Ovary (tissue), 9 donors: Measurements from ENCODE around the gene PPL. TPM values are rescaled to one million over a fixed set of nuclear protein-coding genes. Genes with fewer than 3 reads are reported as not detected.

ENCODE experiments used
- DNase-seq, 5 donors: peaks; one replicate each; pipeline ENCODE4 v3.0.0-alpha.2; 2019 to 2020
- H3K27ac ChIP-seq, 2 donors: fragments of 200-600 bp; one replicate each; pipeline versions ENCODE4 v1.5.1 to v1.8.0; 2019 to 2022
- H3K27me3 ChIP-seq: fragments of 200-600 bp; one replicate; pipeline ENCODE4 v1.8.0; 2022
- H3K36me3 ChIP-seq: fragments of 200-600 bp; sonication (generic); one replicate; pipeline ENCODE4 v1.5.1; 2019
- H3K4me1 ChIP-seq: one replicate; pipeline ENCODE4 v1.8.1; 2013; ENCODE audit warnings: mild to moderate bottlenecking, moderate library complexity; ENCODE audit not compliant: insufficient read depth
- H3K4me3 ChIP-seq: fragments of 200-600 bp; sonication (generic); one replicate; pipeline ENCODE4 v1.5.1; 2017
- H3K9me3 ChIP-seq, 2 donors: fragments of 200-600 bp in 1 of 2; sonication (generic) in 1 of 2; one replicate each; pipeline versions ENCODE4 v1.5.1 to v1.8.1; 2013 to 2019; ENCODE audit warnings: mild to moderate bottlenecking in 1 of 2, moderate library complexity in 1 of 2
- EP300 ChIP-seq: sonication (generic); formaldehyde crosslinking; IDR thresholded peaks from one replicate; pipeline ENCODE4 v1.6.1; 2017; ENCODE audit warnings: antibody characterized with exemption
- POLR2A ChIP-seq: fragments of 450-650 bp; IDR thresholded peaks from one replicate; pipeline ENCODE4 v1.6.1; 2017; ENCODE audit warnings: antibody characterized with exemption, mild to moderate bottlenecking, moderate library complexity
- WGBS, 3 donors: extraction: QIAGEN DNeasy Blood & Tissue Kit in 1 of 3; methylation state at CpG; one replicate each; pipeline versions ENCODE4 v1.1.5 to v1.1.7; 2013 to 2017; 5-methylcytosine and 5-hydroxymethylcytosine counted together
- intact Hi-C, 4 donors: fragments of 100-400 bp; cut with DNase I; formaldehyde crosslinking; loops; one replicate each; pipeline versions ENCODE4 v1.11.0 to v1.15.1; 2022 to 2023
- polyA plus RNA-seq, 2 donors: library from polyadenylated mRNA; stranded (reverse); fragments of 200-250 nt in 1 of 2; fragments of 350-450 nt in 1 of 2; fragmentation: Illumina TruSeq in 1 of 2; extraction: RNeasy Lipid Tissue Mini Kit (QIAGEN cat#74804) in 1 of 2; gene quantifications; one replicate each; pipeline ENCODE4 v1.2.3, GENCODE V29; 2013 to 2014
- total RNA-seq, 7 donors: library from RNA; depleted of rRNA in 2 of 7; stranded (reverse); fragments of >200 nt in 2 of 7; fragmentation: NEBNext Ultra II Directional in 3 of 7; extraction: Animal tissue kit (Norgen Biotek cat#: 25700) in 3 of 7; gene quantifications; one replicate each; pipeline versions ENCODE4 v1.1.0 to v1.2.4, GENCODE V29; 2016 to 2023
- TF ChIP-seq, protein P1 (sequence below), 3 donors: fragments of 450-650 bp in 2 of 3; fragments of 200-600 bp in 1 of 3; IDR thresholded peaks; one replicate each; pipeline versions ENCODE4 v1.5.1 to v1.8.0; 2016 to 2022; ENCODE audit warnings: antibody characterized with exemption in 3 of 3, mild to moderate bottlenecking in 1 of 3
- donor health status: DM: no; HTN: no; CAD: no; lungs with moderate emphysema.
- donor health status: DM: no; HTN: no; CAD: no.
- donor health status: Bipolar disorder and iron deficiency.
- donor health status: DM: yes; HTN: yes; CAD: no.
- donor health status: DM: no; HTN: no; CAD: no.
- donor health status: DM: yes; HTN: yes; CAD: no.

PPL gene
- total and polyA plus RNA-seq, 9 donors = 4.2 to 37.8 (median 9.1) TPM

DNA sequence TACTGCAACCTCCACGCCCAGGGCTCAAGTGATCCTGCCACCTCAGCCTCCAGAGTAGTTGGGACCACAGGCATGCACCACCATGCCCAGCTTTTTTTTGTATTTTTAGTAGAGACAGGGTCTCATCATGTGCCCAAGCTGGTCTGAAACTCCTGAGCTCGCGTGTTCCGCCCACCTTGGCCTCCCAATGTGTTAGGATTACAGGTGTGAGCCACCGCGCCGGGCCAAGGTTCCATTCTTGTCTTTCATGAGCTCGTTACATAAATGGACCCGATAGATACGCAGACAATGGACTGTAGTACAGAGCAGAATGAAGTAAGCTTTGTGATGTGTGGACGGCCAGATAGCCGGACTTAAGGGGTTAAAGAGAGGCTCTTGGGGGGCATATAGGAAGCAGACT is 70.4 kb downstream of the PPL start:
- WGBS, 3 donors = 93 to 98% (median 98%) methylated on average over 12 of the region's 12 CpGs
- no peaks in the 10 kb centered on the region for H3K9me3 ChIP-seq
- H3K4me3 ChIP-seq = no peak overlapping the region
- TF ChIP-seq, protein P1, sequence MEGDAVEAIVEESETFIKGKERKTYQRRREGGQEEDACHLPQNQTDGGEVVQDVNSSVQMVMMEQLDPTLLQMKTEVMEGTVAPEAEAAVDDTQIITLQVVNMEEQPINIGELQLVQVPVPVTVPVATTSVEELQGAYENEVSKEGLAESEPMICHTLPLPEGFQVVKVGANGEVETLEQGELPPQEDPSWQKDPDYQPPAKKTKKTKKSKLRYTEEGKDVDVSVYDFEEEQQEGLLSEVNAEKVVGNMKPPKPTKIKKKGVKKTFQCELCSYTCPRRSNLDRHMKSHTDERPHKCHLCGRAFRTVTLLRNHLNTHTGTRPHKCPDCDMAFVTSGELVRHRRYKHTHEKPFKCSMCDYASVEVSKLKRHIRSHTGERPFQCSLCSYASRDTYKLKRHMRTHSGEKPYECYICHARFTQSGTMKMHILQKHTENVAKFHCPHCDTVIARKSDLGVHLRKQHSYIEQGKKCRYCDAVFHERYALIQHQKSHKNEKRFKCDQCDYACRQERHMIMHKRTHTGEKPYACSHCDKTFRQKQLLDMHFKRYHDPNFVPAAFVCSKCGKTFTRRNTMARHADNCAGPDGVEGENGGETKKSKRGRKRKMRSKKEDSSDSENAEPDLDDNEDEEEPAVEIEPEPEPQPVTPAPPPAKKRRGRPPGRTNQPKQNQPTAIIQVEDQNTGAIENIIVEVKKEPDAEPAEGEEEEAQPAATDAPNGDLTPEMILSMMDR (IDR thresholded peaks at IDR 0.05) = no peak
- TF ChIP-seq POLR2A = no peak
- no peak for TF ChIP-seq EP300
- no peak for DNase-seq
- no peak overlapping the region for H3K27ac ChIP-seq
- H3K27me3 ChIP-seq = no peaks in the 10 kb centered on the region
- H3K36me3 ChIP-seq = no peaks in the 10 kb centered on the region
- intact Hi-C loops = no loop called here
- no peaks in the 10 kb centered on the region for H3K4me1 ChIP-seq

DNA sequence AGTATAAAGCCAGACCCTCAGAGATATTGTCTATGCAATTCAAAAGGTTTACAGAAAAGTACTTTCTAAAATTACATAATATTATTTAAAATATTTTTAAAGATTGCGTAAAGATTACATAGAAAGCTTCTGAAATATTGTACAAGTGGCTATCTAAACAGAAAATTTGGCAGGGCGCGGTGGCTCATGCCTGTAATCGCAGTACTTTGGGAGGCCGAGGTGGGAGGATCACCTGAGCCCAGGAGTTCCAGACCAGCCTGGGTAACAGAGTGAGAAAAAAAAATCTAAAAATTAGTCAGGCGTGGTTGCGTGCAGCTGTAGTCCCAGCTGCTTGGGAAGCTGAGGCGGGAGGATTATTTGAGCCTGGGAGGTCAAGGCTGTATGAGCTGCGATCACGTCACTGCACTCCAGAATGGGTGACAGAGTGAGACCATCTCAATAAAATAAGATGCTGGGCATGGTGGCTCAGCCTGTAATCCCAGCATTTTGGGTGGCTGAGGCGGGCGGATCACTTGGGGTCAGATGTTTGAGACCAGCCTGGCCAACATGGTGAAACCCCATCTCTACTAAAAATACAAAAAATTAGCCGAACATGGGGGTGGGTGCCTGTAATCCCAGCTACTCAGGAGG is 71.6 kb downstream of the PPL start:
- Histone ChIP-seq H3K27ac (no peak overlapping the region), H3K9me3 (no peaks in the 10 kb centered on the region), H3K4me3 (no peak overlapping the region), H3K4me1 (no peaks in the 10 kb centered on the region), H3K36me3 (no peaks in the 10 kb centered on the region), H3K27me3 (no peaks in the 10 kb centered on the region)
- no peak for DNase-seq
- intact Hi-C loops = no loop called here
- TF ChIP-seq EP300 (no peak), POLR2A (no peak)
- TF ChIP-seq, protein P1 (IDR thresholded peaks at IDR 0.05) = no peak
- WGBS, 3 donors = 87 to 94% (median 91%) methylated on average over 13 of the region's 13 CpGs

DNA sequence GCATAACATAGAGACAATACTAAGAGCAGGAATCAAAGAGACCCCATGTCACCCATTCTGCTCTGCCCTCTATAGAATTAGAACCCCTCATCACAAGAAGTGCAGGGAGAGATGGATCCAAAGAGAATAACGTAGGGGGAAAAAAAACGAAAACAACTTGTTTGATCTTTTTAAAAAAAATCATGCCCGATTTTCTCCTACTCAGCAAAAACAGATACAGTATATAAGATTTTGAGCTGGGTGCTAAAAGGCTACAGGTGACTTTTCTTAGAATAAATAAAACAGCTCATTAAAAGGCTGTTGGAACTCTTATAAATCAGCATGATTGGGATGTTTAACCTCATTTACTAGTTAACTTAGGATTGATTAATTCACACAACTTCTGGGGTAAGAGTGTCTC is 72.2 kb downstream of the PPL start:
- no peak overlapping the region for H3K27ac ChIP-seq
- H3K9me3 ChIP-seq = no peaks in the 10 kb centered on the region
- no peaks in the 10 kb centered on the region for H3K4me1 ChIP-seq
- intact Hi-C loops = no loop called here
- H3K36me3 ChIP-seq = no peaks in the 10 kb centered on the region
- no peak for DNase-seq
- H3K4me3 ChIP-seq = no peak overlapping the region
- 68 to 73% (median 69%) methylated on average over 3 of the region's 3 CpGs for WGBS, 3 donors
- TF ChIP-seq POLR2A (no peak), EP300 (no peak)
- TF ChIP-seq, protein P1 (IDR thresholded peaks at IDR 0.05) = no peak
- no peaks in the 10 kb centered on the region for H3K27me3 ChIP-seq

DNA sequence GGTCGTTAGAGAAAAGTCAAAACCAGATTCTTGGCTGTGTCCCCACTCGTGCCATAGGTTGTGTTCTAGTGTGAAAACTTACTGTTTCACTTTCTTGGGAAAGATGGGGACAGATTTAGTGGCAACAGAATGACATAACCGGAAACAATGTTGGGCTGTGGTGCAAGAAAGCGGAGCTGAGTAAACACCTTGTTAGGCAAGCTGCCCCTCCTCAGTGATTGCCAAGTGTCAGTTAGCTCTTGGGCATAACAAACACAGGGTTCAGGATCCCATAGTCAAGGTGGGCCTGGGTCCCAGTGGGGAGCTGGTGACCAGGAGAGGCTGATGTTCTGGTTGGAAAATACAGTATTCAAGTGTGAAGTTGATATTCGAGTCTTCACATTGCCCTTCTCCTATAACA is 74.3 kb downstream of the PPL start:
- no peaks in the 10 kb centered on the region for H3K36me3 ChIP-seq
- WGBS, 3 donors = 77 to 84% (median 82%) methylated on average over 5 of the region's 5 CpGs
- DNase-seq = no peak

More for the DNA sequence above, 74.3 kb downstream of the PPL start:
- Histone ChIP-seq H3K27ac (no peak overlapping the region), H3K4me3 (no peak overlapping the region), H3K27me3 (no peaks in the 10 kb centered on the region), H3K4me1 (no peaks in the 10 kb centered on the region), H3K9me3 (no peaks in the 10 kb centered on the region)
- TF ChIP-seq EP300 (no peak), POLR2A (no peak)
- TF ChIP-seq, protein P1 (IDR thresholded peaks at IDR 0.05) = no peak
- intact Hi-C loops = no loop called here
